ENCODE data around the gene ZBED4. TPM values are rescaled to one million over a fixed set of nuclear protein-coding genes. Genes with fewer than 3 reads are reported as not detected.

The ZBED4 gene
- total RNA-seq, 1 experiment from 2014 or later: 21.6 TPM

GRCh38 chr22:49848690-49849160, 4.9 kb upstream of the ZBED4 start:
- H3K9me3 ChIP-seq (ENCODE audit: control insufficient read depth in 1 of 2, insufficient read depth in 1 of 2, low read depth in 1 of 2, low read length in 2 of 2): no peaks in the 10 kb centered on the region
- no peak overlapping the region for H2AFZ ChIP-seq (ENCODE audit: low read depth, low read length, poor library complexity, severe bottlenecking)
- H3K4me2 ChIP-seq (ENCODE audit: low read length): no peak overlapping the region
- no TSS peak for BruUV-seq (replicated peaks)
- TF ChIP-seq EZH2phosphoT487 (IDR thresholded peaks at IDR 0.05; ENCODE audit: borderline replicate concordance) (no peak), ZNF274 (IDR thresholded peaks at IDR 0.05; ENCODE audit: low read depth, low read length) (no peak), JUND (IDR thresholded peaks at IDR 0.05) (no peak), RAD21 (IDR thresholded peaks at IDR 0.05; ENCODE audit: low read depth) (no peak), CEBPB (IDR thresholded peaks at IDR 0.05; ENCODE audit: low read depth) (no peak), EGR1 (IDR thresholded peaks at IDR 0.05; ENCODE audit: low read depth) (no peak), ZFX (IDR thresholded peaks at IDR 0.05) (no peak), POLR2A (IDR thresholded peaks at IDR 0.05; ENCODE audit: borderline replicate concordance, extremely low read depth, insufficient read depth, insufficient read length) (no peak), SIN3A (IDR thresholded peaks at IDR 0.05; ENCODE audit: low read depth) (no peak), EZH2 (IDR thresholded peaks at IDR 0.05) (no peak), CBX3 (IDR thresholded peaks at IDR 0.05; ENCODE audit: low read depth) (no peak), FOSL1 (IDR thresholded peaks at IDR 0.05; ENCODE audit: low read depth) (no peak), SP1 (IDR thresholded peaks at IDR 0.05; ENCODE audit: low read depth) (no peak)
- TF ChIP-seq, protein P1, sequence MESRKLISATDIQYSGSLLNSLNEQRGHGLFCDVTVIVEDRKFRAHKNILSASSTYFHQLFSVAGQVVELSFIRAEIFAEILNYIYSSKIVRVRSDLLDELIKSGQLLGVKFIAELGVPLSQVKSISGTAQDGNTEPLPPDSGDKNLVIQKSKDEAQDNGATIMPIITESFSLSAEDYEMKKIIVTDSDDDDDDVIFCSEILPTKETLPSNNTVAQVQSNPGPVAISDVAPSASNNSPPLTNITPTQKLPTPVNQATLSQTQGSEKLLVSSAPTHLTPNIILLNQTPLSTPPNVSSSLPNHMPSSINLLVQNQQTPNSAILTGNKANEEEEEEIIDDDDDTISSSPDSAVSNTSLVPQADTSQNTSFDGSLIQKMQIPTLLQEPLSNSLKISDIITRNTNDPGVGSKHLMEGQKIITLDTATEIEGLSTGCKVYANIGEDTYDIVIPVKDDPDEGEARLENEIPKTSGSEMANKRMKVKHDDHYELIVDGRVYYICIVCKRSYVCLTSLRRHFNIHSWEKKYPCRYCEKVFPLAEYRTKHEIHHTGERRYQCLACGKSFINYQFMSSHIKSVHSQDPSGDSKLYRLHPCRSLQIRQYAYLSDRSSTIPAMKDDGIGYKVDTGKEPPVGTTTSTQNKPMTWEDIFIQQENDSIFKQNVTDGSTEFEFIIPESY (IDR thresholded peaks at IDR 0.05; ENCODE audit: extremely low read depth, insufficient replicate concordance, low read length): no peak
- TF ChIP-seq, protein P2, sequence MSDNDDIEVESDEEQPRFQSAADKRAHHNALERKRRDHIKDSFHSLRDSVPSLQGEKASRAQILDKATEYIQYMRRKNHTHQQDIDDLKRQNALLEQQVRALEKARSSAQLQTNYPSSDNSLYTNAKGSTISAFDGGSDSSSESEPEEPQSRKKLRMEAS (IDR thresholded peaks at IDR 0.05): no peak
- TF ChIP-seq, protein P3, sequence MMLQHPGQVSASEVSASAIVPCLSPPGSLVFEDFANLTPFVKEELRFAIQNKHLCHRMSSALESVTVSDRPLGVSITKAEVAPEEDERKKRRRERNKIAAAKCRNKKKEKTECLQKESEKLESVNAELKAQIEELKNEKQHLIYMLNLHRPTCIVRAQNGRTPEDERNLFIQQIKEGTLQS (IDR thresholded peaks at IDR 0.05): no peak
- peaks cover 5 to 10% of the 10 kb centered on the region in 2 experiments for H3K4me1 ChIP-seq (ENCODE audit: control insufficient read depth in 1 of 2, insufficient read depth in 2 of 2, low read length in 2 of 2)
- H3K36me3 ChIP-seq (ENCODE audit: control insufficient read depth in 1 of 2, insufficient read depth in 2 of 2, low read length in 2 of 2): no peaks in the 10 kb centered on the region
- H3K9me2 ChIP-seq (ENCODE audit: insufficient read depth): no peaks in the 10 kb centered on the region
- RAD21 ChIA-PET (ENCODE audit: low non-redundant PET in 1 of 2, low total read pairs in 2 of 2, uncharacterized antibody in 2 of 2, unreplicated experiment in 2 of 2): no interaction called here
- no peak overlapping the region for H3K9ac ChIP-seq (ENCODE audit: low read length)
- H3K4me3 ChIP-seq (replicated peaks in 1 of 2; ENCODE audit: low read depth in 1 of 2, low read length in 2 of 2): no peak overlapping the region
- H3K27me3 ChIP-seq (ENCODE audit: insufficient read depth, low read length): no peaks in the 10 kb centered on the region
- no peak overlapping the region for H3K27ac ChIP-seq (ENCODE audit: low read depth, low read length)
- H4K20me1 ChIP-seq (ENCODE audit: insufficient read depth): no peaks in the 10 kb centered on the region
- intact Hi-C loops (cut with micrococcal nuclease): no loop called here
- POLR2A ChIA-PET: no interaction called here
- no peaks in the 10 kb centered on the region for H3K79me2 ChIP-seq (ENCODE audit: insufficient read depth, low read length)
- ATAC-seq (no peak), DNase-seq (ENCODE audit: low read depth, low spot score) (no peak)
- CTCF ChIA-PET: no interaction called here
